H1 (cell line): ENCODE data around the gene RCSD1. TPM values are rescaled to one million over a fixed set of nuclear protein-coding genes. Genes with fewer than 3 reads are reported as not detected.

Experiments used
- CTCF ChIP-seq, 3 experiments: IDR thresholded peaks; 1 replicate in 2 of 3; 2 replicates in 1 of 3; pipeline versions ENCODE4 v1.5.1 to v1.6.1; 2011; ENCODE audit warnings: low read length in 3 of 3, mild to moderate bottlenecking in 3 of 3, inconsistent platforms in 2 of 3, low read depth in 1 of 3, moderate library complexity in 1 of 3; ENCODE audit not compliant: insufficient read depth in 1 of 3; ENCODE audit errors: control extremely low read depth in 1 of 3
- JUND ChIP-seq: IDR thresholded peaks from 2 replicates; pipeline ENCODE4 v1.6.1; 2011; ENCODE audit warnings: mild to moderate bottlenecking, improper control_type of control experiment, low read length
- SIN3A ChIP-seq, 2 experiments: IDR thresholded peaks in 1 of 2; conservative IDR thresholded peaks in 1 of 2; 2 replicates each; pipeline ENCODE4 v1.6.1; 2011 to 2012; ENCODE audit warnings: low read length in 2 of 2, improper control_type of control experiment in 1 of 2, low read depth in 1 of 2, mild to moderate bottlenecking in 1 of 2
- YY1 ChIP-seq: IDR thresholded peaks from 2 replicates; pipeline ENCODE4 v1.6.1; 2011; ENCODE audit warnings: low read depth, mild to moderate bottlenecking, low read length
- polyA plus RNA-seq, 7 experiments: library from polyadenylated mRNA; depleted of rRNA in 3 of 7; stranded (reverse) in 5 of 7; unstranded in 2 of 7; fragments of >200 nt in 5 of 7; fragments of 200-250 nt in 2 of 7; gene quantifications; 1 replicate in 5 of 7; 2 replicates in 1 of 7; 4 replicates in 1 of 7; pipeline versions ENCODE4 v1.2.1 to v1.2.3, GENCODE V29; 2011 to 2013; ENCODE audit warnings: missing spikeins in 2 of 7, mixed read lengths in 2 of 7
- total RNA-seq: library from RNA; stranded (reverse); fragmentation: NEBNext Ultra II Directional; extraction: Animal tissue kit (Norgen Biotek cat#: 25700); gene quantifications from 2 replicates; pipeline ENCODE4 v1.2.1, GENCODE V29; 2021

The RCSD1 gene
- total and polyA plus RNA-seq, 2 of the 8 experiments (the other 6 are each of a cell fraction or from before 2014, with no cell fraction given), result 0.47 to 0.69 TPM

- TF ChIP-seq CTCF (IDR thresholded peaks at IDR 0.05; ENCODE audit: control extremely low read depth in 1 of 3, insufficient read depth in 1 of 3, low read depth in 1 of 3, low read length in 3 of 3) (no peak), SIN3A (conservative IDR thresholded peaks at IDR 0.05 in 1 of 2, IDR thresholded peaks at IDR 0.05 in 1 of 2; ENCODE audit: low read depth in 1 of 2, low read length in 2 of 2) (no peak), YY1 (no peak), JUND (no peak)
These were observed 46.3 kb downstream of the RCSD1 start (continued) for GRCh38 chr1:167676205-167676915.
